Measurements from ENCODE around the gene ZNF202. TPM values are rescaled to one million over a fixed set of nuclear protein-coding genes. Genes with fewer than 3 reads are reported as not detected.

ZNF202 gene
- total and polyA plus RNA-seq, 12 donors: 1.5 to 11.2 (median 6.8) TPM

- H3K27me3 ChIP-seq: peaks cover 8% of the 10 kb centered on the region
- no peaks in the 10 kb centered on the region for H3K4me1 ChIP-seq (replicated peaks in 1 of 2)
- H3K27ac ChIP-seq: no peak overlapping the region
- no peak for DNase-seq
- intact Hi-C loops (cut with DNase I): no loop called here
- H3K36me3 ChIP-seq (replicated peaks in 1 of 2): no peaks in the 10 kb centered on the region
- no peak for TF ChIP-seq CTCF (IDR thresholded peaks at IDR 0.05)
- TF ChIP-seq POLR2A (IDR thresholded peaks at IDR 0.05): no peak
- no peak overlapping the region for H3K4me3 ChIP-seq
- no peaks in the 10 kb centered on the region for H3K9me3 ChIP-seq (replicated peaks in 1 of 3)
- WGBS, 4 donors: 44 to 97% (median 88%) methylated on average over 2 of the region's 2 CpGs
Measured at GRCh38 chr11:123696183-123696582, 45.3 kb downstream of the ZNF202 start.

- no peaks in the 10 kb centered on the region for H3K4me1 ChIP-seq (replicated peaks in 1 of 2)
- TF ChIP-seq CTCF (IDR thresholded peaks at IDR 0.05) (no peak), POLR2A (IDR thresholded peaks at IDR 0.05) (no peak)
- DNase-seq: no peak
- H3K27ac ChIP-seq: no peak overlapping the region
- intact Hi-C loops (cut with DNase I): no loop called here
- H3K9me3 ChIP-seq (replicated peaks in 1 of 3): no peaks in the 10 kb centered on the region
- no peaks in the 10 kb centered on the region for H3K36me3 ChIP-seq (replicated peaks in 1 of 2)
- 67 to 73% (median 70%) methylated on average over 9 of the region's 9 CpGs for WGBS, 4 donors
- no peak overlapping the region for H3K4me3 ChIP-seq
- peaks cover 8% of the 10 kb centered on the region for H3K27me3 ChIP-seq
Measured at GRCh38 chr11:123695231-123695630, 46.2 kb downstream of the ZNF202 start.

GRCh38 chr11:123694551-123694950 is 46.9 kb downstream of the ZNF202 start:
- Histone ChIP-seq H3K4me1 (replicated peaks in 1 of 2) (no peaks in the 10 kb centered on the region), H3K4me3 (no peak overlapping the region), H3K36me3 (replicated peaks in 1 of 2) (no peaks in the 10 kb centered on the region), H3K27me3 (peaks cover 8% of the 10 kb centered on the region), H3K27ac (no peak overlapping the region), H3K9me3 (replicated peaks in 1 of 3) (no peaks in the 10 kb centered on the region)
- TF ChIP-seq POLR2A (IDR thresholded peaks at IDR 0.05) (no peak), CTCF (IDR thresholded peaks at IDR 0.05) (no peak)
- WGBS, 4 donors: 39 to 64% (median 46%) methylated on average over 2 of the region's 2 CpGs
- intact Hi-C loops (cut with DNase I): no loop called here
- DNase-seq: no peak

GRCh38 chr11:123692961-123693360 is 48.5 kb downstream of the ZNF202 start:
- intact Hi-C loops (cut with DNase I): no loop called here
- H3K27me3 ChIP-seq: peaks cover 13% of the 10 kb centered on the region
- no peak for TF ChIP-seq CTCF (IDR thresholded peaks at IDR 0.05)
- no peak for TF ChIP-seq POLR2A (IDR thresholded peaks at IDR 0.05)
- H3K9me3 ChIP-seq (replicated peaks in 1 of 3): no peaks in the 10 kb centered on the region
- DNase-seq: no peak
- H3K27ac ChIP-seq: no peak overlapping the region
- no peak overlapping the region for H3K4me3 ChIP-seq
- H3K36me3 ChIP-seq (replicated peaks in 1 of 2): no peaks in the 10 kb centered on the region
- H3K4me1 ChIP-seq (replicated peaks in 1 of 2): no peaks in the 10 kb centered on the region
